Measurements from ENCODE around the gene DGKG.

The DGKG gene

DNA sequence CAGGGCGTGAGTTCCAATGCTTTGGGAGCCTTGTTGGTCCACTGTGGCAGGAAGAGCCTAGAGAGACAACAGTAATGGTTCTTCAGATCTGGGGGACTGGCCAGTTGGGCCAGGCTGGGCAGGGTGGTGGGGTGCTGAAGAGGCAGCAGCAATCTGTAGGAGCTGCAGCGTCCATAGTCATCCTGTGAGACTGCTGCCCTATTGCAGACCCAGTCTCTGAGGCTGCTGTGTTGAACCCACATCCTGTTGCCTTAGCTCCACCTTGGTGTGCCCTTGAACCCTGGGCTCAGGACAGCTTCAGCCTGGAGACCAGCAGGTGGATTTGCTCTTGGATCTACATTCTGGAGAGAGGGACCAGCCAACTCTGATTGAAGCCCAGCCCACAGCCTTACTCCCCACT is 229.5 kb downstream of the DGKG start:
- DNase-seq: no peak

DNA sequence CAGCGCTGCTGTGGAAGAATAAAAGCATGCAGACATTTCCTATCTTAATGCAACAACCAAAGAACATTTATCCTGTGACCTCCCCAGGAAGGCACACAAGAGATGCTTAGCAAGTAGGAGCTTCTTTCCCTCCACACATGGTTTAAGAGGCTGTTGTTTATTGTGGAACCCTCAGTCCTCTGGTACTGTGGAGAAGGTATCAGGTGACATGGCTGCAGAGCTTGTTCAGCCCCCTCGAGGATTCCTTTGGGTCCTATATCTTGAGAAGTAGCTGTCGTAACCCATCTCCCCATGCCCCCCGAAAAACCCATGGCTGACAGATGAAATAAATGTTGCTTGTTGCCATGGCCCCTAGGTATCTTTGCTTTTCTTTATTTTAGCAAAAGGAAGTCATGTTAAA is 232.8 kb downstream of the DGKG start:
- DNase-seq: no peak

DNA sequence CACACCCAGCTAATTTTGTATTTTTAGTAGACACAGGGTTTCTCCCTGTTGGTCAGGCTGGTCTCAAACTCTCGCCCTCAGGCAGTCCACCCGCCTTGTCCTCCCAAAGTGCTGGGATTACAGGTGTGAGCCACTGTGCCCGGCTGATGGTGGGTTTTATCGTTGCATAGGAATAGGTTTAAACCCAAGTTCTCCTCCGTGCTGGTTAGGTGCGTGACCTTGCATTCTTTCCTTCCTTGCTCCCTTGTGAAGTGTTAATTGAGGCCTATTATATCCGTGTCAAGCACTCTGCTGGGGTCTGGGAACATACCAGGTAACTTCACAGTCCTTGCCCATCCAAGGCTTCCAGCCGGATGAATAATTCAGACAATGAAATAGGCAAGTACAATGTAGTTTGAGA is 233.9 kb downstream of the DGKG start:
- no peak for DNase-seq

DNA sequence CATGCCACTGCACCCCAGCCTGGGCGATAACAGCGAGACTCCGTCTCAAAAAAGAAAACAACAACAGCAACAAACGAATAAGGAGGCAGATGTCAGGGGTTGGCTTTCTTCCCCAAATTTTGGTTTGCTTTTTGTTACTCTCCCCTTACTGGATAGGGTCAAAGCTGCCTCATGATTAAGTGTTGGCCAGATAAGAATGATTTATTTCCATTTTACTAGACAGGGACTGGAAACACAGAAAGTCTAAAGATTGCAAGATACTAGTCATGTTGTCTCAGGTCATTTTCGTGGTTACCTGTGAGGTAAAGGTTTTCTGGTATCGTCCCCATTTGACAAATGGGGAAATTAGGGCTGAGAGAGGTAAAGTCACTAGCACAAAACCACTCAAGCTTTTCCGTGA is 234.6 kb downstream of the DGKG start:
- no peak for DNase-seq

DNA sequence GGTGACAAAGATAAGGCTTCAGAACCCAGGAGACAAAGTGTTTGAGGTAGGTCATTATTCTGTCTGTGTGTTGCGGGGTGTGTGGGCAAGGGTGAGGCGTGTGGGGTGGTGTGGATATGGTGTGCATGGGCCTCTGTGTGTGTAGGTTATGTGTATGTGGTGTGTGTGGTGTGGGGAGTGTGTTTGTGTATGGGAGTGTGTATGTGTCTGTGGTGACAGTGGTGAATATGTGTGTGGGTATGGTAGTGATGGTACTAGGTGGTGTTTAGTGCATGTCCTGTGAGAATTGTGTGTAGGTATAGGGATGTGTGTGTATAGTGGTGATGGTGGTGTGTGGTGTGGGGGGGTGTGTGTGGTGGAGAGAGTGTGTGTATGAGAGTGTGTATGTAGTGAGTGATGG is 236.9 kb downstream of the DGKG start:
- DNase-seq: no peak

DNA sequence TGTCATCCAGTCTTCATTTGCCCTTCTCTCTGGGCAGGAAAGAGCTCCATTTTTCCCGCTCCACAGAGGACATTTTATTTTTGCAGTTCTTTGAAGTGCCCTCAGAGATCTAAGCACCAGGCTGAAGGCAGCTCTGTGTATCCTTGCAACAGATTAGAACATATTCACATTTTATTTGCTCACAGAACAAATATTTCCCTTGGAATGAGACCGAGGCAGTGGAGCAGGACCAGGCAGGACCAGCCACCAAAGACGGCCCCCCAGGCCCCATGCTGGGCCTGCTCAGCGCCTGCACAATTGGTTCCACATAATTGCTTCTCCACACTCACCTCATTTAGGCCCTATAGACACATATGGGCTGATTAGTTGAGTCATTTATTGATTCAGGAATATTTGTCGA is 237.4 kb downstream of the DGKG start:
- no peak for DNase-seq

DNA sequence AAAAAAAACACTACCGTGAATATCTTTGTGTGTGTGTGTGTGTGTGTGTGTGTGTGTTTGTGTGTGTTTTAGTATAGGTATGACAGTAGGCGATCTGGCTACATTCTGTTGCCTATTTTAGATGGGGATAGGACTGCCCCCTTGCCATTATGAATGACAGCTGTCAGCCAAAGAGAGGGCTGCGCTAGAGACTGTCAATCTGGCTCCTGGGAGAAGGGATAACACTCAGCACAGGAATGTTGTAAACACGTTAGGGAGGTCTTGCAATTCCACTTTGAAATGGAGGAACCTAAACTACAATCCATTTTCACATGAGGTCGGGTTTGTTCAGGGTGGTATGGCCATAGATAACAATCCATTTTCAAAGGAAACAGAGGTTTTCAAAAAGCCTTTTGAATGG is 239.0 kb downstream of the DGKG start:
- DNase-seq: no peak

DNA sequence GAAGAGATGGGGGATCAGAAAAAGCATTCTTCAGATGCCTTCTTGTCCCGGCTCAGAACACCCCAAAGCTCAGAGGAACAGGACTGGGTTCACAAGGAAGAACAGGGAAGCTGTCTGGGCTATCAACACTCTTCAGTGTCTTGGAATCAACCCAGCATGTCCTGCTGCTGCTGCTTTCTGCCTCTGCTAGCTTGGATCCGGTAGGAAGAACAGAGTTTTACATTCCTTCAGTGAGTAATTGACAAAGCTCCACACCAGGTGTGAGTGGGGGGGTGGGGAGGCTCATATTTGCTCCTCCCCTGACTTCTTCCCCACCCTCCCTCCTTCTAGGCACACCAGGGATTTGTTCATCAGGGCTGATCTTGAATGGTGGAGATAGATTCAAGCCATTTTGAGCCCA is 240.1 kb downstream of the DGKG start:
- no peak for DNase-seq

DNA sequence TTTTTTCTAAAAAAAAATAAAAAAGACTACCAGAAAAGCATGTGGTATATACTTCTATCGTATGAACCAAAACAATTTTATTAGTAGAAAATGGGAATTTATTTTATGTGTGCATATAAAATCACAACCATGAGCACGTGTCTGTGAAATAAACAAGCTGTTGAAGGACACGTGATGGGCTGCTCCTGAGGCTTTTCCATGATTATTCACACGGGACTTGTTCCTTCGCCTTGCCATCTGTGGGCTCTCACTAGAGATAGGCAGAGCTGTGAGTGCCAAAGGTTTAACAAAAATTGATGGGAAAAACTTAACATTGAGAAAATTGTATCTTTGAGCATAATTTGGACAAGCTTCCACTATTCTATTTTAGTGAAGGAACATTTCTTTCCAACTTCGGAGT is 240.8 kb downstream of the DGKG start:
- DNase-seq: no peak

DNA sequence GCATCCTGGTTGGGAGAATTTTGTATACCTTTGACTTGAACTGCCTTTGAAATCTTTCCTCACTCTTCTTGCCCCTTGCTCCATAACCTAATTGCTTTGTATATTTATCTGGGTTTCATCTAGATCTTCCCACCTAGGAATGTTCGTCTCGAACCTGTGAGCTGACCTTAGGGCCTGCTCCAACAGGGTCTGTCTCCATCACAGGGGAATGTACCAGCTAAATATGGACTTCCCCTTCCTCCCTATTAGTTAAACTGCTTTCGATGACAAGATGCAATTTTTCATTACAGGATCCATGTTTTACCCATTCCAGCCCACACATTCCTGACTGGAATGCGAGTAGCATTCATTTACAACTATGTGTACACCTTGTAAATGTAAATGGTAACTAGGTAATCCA is 242.5 kb downstream of the DGKG start:
- DNase-seq: no peak

DNA sequence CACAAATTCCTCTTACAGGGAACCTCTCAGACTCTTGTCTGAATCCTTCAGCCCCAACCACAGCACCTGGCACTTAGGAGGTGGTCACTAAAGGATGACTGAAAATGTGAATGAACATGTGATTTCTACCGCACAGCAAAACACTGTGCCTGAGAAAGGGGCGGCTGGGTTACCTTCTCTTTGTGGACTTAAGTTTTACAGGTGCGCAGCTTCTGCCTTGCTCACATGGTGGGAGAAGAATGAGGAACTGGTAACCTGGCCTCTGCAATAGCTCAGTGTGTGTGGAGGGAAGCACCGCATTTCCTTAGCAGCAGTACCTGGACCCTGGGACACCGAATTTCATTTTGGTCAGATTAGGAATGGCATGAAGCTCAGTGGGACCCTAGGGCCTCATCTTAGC is 243.3 kb downstream of the DGKG start:
- no peak for DNase-seq

DNA sequence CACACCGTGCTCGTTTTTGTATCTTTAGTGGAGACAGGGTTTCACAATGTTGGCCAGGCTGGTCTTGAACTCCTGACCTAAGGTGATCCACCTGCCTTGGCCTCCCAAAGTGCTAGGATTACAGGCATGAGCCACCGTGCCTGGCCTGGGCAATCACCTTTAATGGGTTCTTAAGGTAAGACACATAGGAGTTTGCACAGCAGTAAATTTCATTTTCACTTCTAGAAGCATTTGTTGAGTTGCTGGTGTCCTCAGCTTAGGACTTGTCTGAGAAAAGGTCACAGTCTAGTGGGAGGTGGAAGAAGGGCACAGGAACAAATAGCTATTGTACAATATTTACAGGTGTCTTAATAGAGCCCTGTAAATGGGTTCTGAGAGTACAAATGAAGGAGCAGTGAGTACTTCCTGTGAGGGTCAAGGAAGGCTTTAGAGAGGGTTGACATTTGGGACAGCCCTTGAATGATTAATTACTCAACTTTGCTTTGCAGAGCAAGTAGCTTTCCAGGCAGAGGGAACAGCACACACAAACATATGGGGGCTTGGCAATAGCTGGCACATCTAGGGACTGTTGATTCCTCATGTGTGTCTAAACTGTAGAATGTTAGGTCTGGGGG is 244.4 kb downstream of the DGKG start:
- no peak for DNase-seq

DNA sequence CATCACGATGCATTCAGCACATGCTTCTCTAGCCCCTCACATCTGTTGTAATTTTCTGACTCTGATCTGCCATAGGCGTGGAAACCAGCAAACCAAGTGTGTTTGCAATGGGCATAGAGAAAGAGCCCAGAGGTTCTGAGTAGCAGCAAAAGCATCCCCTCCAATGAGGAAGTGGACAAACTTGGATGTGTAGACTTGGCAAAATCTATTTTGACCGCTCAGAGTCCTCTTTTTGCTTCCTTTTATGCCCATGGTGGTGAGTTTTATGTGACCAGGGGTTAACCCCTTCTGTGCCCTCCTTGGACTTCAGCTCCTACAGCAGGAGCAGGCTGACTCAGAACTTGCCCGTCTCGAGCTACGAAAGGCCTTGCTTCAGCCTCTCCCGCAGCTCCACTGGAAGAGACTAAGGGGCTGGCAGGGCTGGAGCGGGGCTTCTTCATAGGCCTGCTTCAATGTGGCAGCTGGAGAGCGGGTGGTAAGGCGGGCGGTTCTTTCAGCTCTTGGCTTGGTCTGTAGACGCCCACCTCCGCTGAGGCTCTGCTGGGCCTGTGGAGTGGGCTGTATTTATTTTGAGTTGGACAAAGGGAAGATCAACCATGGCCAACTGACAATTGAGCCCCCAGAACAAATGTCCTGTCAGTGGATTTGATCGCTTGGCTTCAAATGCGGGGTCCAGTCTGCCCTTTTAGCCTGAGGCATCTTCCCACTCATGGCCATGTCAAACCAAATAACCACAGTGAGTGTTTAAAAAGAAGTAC is 246.6 kb downstream of the DGKG start:
- DNase-seq: no peak

DNA sequence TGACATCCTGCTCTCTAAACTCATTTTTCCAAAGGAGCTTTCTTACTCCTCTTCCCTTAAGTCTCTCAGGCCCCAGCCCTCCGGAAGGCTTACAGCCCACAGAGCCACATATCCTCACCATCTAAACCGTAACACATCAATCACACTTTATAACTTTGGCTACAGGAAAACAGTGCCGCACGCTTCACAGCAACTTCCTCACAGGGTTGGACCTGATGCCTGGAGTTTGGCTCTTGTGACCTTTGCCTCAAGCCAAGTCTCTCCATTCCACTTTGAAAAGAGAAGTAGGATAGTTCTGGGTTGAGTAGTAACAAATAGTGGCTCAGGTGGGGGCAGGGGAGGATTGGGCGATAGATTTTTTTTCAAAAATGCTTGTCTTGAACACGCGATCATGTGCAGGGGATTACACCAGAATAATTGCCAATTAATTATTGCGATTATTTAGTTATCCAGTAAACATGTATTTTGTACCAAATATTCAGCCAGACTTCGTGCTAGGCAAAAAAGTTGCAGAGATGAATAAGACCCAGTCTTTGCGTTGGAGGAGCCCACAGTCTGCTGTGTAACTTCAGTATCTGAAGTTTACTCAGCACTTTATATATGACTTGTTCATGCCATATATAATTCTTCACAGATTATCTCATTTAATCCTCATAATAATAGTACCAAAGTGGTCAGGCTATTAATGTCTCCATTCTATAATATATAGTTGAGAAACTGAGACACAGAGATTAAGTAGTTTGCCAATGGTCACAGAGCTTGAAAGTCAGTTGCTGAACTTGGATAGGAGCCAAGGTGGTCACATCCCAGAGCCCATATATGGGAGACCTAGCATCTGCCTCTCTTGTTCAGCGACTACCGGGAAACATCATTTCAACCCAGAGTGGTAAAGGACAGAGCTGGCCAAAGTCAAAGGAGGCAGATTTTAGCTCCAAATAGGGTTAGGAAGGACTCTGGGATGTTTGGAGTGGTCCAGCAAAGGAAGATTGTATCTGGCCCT is 250.8 kb downstream of the DGKG start:
- no peak for DNase-seq

DNA sequence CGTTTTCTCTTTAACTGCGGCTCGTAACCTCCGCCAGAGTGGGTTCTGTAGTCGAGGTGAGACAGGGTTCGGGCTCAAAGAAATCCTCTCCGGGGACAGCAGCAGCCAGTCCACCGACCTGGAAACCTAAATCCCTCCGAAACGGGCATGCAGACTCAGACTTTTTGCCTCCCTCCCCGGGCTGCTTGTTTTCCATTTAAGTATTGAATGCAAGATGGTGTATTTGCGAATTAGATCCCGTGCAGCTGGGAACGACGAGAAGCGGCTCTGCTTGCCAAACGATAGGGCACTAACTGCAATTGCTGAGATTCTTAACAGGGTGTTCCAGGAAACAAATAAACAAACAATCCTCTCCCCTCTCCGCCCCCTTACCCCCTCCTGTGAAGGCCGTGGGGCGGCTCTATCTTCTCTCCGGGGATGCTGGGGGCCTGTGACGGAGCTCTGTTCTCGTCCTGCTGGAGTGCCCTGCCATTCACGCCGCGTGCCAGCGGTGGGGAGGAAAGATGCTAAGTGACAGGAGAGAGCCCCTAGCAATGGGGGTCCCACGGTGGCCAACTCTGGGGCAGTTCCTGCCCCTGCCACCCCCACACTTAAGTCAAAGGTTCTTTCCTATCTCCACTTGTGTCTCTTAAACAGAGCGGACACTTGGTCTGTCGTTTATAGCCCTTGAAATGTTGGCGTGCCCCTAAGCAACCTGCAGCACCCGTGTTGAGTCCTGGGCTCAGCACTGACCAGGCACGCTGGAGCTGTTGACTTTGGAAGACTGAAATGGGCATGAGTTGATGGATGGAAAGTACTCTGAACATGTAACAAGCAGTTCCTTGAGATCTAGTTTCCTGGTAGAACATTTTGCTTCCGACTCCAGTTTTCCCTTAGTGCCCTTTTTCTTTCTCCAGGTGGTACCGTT is 251.9 kb downstream of the DGKG start:
- peak in 1 of 2 donors; percentile 1 for DNase-seq

DNA sequence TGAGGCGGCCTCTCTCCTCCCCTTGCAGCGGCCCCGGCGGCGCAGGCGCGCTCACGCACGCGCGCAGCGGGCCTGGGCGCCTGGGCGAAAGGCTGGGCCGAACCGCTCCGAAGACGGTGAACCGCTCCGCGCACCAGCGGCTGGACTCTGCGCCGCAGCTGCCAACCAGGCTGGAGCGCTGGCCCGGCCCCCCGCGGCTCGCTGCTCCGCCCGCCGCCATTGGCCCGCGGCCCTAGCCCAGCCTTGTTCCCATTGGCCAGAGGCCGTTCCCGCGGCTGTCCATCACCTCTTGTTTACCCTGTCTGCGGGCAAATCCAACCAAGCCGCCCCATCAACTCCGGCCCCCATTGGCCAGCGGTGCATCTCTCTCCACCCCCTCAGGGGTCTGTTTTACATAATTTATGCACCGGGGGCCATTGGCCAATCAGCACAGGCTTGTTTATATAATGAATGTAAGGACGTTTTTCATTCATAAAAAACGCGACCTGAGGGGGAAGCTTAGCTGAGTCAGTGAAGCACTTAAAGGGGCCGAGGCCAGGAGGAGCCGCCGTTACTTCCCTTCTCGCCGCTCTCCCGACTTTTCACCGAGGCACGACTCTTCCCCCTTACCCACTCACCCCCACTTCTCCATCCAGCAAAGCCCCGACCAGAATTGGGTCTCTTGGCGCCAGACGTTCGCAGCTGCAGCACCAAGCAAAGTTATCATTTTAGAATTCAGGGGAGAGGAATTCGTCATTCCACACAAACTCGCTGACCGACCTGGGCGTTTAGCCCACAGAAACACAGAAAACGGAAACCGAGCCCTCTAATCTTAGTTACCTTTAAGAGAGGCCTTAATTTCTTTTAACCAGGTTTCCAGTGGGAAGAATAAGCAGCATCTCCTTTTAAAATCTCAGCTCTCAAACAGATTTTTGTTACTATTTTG is 252.8 kb downstream of the DGKG start, which contains the start of gene ETV5:
Gene ETV5 (minus strand): TSS at position 149 of the 925 bp plus-strand sequence. CDS start 3,221 bp downstream, outside the sequence.
- DNase-seq: peak; percentile 91 to 96

DNA sequence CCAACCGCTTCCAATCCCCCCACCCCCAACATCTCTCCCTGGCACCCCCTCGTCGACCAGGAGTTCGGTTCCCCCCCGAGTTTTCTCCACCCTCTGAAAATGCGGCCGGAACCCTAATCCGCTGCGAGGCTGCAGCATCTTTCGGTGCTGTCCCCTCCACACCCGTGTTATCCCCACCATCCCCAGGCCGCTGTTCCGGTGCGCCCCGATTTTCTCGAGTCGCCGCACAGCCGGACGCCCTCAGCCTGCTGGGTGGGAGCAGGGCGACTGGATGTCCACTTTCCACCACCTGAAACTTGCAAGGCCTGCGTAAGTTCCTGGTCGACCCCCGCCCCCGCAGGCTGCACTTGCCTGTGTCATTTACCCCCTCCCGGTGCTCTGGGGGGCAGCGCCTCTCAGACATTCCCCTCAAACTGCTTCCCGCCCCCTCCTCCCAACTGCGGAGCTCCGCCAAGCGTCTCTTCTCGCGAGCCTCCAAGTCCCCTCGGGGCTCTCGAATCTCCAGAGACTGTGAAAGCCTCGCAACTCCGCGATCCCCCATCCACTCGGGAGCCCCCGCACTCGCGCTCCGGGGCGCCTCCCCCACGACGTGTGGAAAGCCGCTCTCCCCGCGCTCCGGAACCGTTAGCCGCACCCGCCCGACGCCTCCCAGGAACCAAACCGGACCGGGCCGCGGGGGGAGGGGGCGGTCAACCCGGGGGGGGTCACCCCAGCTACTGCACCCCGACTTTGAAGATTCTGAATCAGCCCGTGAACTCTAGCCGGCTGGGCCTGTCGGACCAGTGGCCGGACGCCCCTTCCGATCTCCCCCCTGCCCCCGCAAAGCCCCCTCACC is 253.7 kb downstream of the DGKG start:
- DNase-seq: peak in 1 of 2 donors; percentile 1

DNA sequence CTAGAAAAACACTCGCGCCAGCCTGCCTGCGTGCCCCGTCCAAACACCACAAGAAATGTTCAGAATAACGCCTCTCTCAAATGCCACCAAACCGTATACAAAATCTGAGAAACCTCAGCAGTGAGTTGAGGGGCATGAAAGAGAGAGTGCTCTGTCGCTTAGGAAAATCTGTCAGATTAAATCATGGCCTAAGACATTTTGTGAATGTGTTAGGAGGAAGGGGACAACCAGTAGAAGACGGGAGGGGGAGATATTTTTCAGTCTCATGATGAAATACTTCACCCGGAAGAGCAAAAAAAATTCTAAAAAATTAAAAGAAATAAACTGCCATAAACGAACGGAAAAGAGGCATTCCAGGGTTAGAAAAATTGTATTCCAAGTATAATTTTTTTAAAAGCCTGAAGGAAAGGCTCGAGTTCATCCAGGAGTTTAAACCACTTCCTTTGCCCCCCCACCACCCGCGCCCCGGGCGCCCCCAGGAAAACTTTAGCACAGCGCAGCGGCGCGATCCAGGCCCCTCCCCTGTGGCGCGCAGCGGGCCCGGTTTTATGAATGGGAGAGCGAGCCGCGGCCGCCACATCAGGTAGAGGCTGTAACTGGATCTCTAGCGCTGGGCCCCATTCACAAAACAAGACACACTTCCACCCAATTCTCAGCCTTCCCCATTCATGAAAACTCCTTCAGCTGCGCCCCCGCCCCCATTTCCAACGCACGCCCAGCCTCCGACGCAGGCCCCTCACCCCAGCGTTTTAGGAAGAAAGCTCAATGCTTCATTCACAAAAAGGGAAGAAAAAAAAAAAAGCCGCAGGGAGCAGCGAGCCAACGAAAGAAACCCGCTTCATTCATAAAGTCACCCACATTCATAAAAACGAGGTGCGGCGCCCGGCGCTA is 254.6 kb downstream of the DGKG start:
- DNase-seq: peak; percentile 25 to 28

DNA sequence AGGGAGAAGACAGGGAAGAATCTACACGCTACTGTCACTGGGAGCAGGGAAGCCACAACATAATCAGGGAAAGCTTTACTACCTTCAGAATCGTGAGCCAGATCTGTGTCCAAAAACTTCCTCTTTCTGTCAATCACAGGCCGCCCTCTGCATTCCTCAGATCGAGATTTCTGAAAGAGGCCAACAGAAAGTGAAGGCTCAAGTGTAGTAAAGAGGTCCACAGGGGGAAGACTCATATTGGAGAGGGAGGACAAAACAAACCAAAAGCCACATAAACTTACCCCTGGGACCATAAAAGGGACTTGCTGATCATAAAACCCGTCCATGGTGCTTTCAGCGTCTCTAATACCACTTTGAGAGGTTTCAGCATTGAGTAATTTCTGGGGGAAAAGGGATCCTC is 256.5 kb downstream of the DGKG start:
- no peak for DNase-seq
